Stomach (tissue), 4 donors: ENCODE results near the gene SMOC2.

Experiments
- CTCF ChIP-seq, 7 experiments: fragments of 450-650 bp in 4 of 7; fragments of 200-600 bp in 3 of 7; sonication (generic) in 3 of 7; IDR thresholded peaks; one replicate each; pipeline ENCODE4 v1.5.1; 2016 to 2019; ENCODE audit warnings: antibody characterized with exemption in 7 of 7, control low read depth in 2 of 7, mild to moderate bottlenecking in 1 of 7
- EP300 ChIP-seq: sonication (generic); formaldehyde crosslinking; IDR thresholded peaks from one replicate; pipeline ENCODE4 v1.6.1; 2017; ENCODE audit warnings: antibody characterized with exemption
- POLR2A ChIP-seq, 4 donors: fragments of 450-650 bp; IDR thresholded peaks; one replicate each; pipeline ENCODE4 v1.6.1; 2016; ENCODE audit warnings: antibody characterized with exemption in 4 of 4, control low read depth in 2 of 4, mild to moderate bottlenecking in 1 of 4, moderate library complexity in 1 of 4

- TF ChIP-seq POLR2A (IDR thresholded peaks at IDR 0.05) (no peak), CTCF (IDR thresholded peaks at IDR 0.05) (no peak), EP300 (no peak)
These were observed 84.1 kb downstream of the SMOC2 start for GRCh38 chr6:168525114-168525513.
